Measurements from ENCODE around the gene TRHDE. TPM values are rescaled to one million over a fixed set of nuclear protein-coding genes. Genes with fewer than 3 reads are reported as not detected.

Gene TRHDE
- total RNA-seq, 1 donor from 2014 or later = 34.9 TPM

- intact Hi-C loops (cut with DNase I) = no loop called here
- no peak overlapping the region for H3K27ac ChIP-seq
These were observed 108.3 kb downstream of the TRHDE start for GRCh38 chr12:72380441-72380840.

GRCh38 chr12:72388322-72388721, 116.2 kb downstream of the TRHDE start:
- H3K9me3 ChIP-seq = no peaks in the 10 kb centered on the region
- DNase-seq (ENCODE audit: extremely low spot score in 2 of 2) = no peak
- intact Hi-C loops (cut with DNase I) = no loop called here
- no peak overlapping the region for H3K4me3 ChIP-seq
- H3K27ac ChIP-seq = no peak overlapping the region
- no peaks in the 10 kb centered on the region for H3K27me3 ChIP-seq
- H3K4me1 ChIP-seq = no peaks in the 10 kb centered on the region
- no peaks in the 10 kb centered on the region for H3K36me3 ChIP-seq
- TF ChIP-seq POLR2AphosphoS5 (IDR thresholded peaks at IDR 0.05; ENCODE audit: insufficient read depth in 1 of 2, low read depth in 1 of 2) (no peak), POLR2A (IDR thresholded peaks at IDR 0.05) (no peak), CTCF (IDR thresholded peaks at IDR 0.05) (no peak)

More at GRCh38 chr12:72380441-72380840, 108.3 kb downstream of the TRHDE start:
- H3K4me3 ChIP-seq = no peak overlapping the region
- H3K27me3 ChIP-seq = no peaks in the 10 kb centered on the region
- no peak for DNase-seq (ENCODE audit: extremely low spot score in 2 of 2)
- TF ChIP-seq POLR2AphosphoS5 (IDR thresholded peaks at IDR 0.05; ENCODE audit: insufficient read depth in 1 of 2, low read depth in 1 of 2) (no peak), CTCF (IDR thresholded peaks at IDR 0.05) (no peak), POLR2A (IDR thresholded peaks at IDR 0.05) (no peak)
- H3K36me3 ChIP-seq = no peaks in the 10 kb centered on the region
- H3K4me1 ChIP-seq = no peaks in the 10 kb centered on the region
- no peaks in the 10 kb centered on the region for H3K9me3 ChIP-seq

GRCh38 chr12:72390146-72390545, 118.0 kb downstream of the TRHDE start:
- H3K4me1 ChIP-seq = no peaks in the 10 kb centered on the region
- H3K36me3 ChIP-seq = no peaks in the 10 kb centered on the region
- H3K9me3 ChIP-seq = no peaks in the 10 kb centered on the region
- H3K27me3 ChIP-seq = no peaks in the 10 kb centered on the region
- DNase-seq (ENCODE audit: extremely low spot score in 2 of 2) = no peak
- H3K4me3 ChIP-seq = no peak overlapping the region
- no peak for TF ChIP-seq POLR2AphosphoS5 (IDR thresholded peaks at IDR 0.05; ENCODE audit: insufficient read depth in 1 of 2, low read depth in 1 of 2)
- no peak for TF ChIP-seq CTCF (IDR thresholded peaks at IDR 0.05)
- TF ChIP-seq POLR2A (IDR thresholded peaks at IDR 0.05) = no peak
- no peak overlapping the region for H3K27ac ChIP-seq
- intact Hi-C loops (cut with DNase I) = no loop called here

- no peak for TF ChIP-seq POLR2AphosphoS5 (IDR thresholded peaks at IDR 0.05; ENCODE audit: insufficient read depth in 1 of 2, low read depth in 1 of 2)
- TF ChIP-seq POLR2A (IDR thresholded peaks at IDR 0.05) = no peak
- TF ChIP-seq CTCF (IDR thresholded peaks at IDR 0.05) = no peak
- no peaks in the 10 kb centered on the region for H3K27me3 ChIP-seq
- no peaks in the 10 kb centered on the region for H3K9me3 ChIP-seq
- intact Hi-C loops (cut with DNase I) = no loop called here
- H3K36me3 ChIP-seq = no peaks in the 10 kb centered on the region
- H3K27ac ChIP-seq = no peak overlapping the region
- no peak overlapping the region for H3K4me3 ChIP-seq
- no peak for DNase-seq (ENCODE audit: extremely low spot score in 2 of 2)
- no peaks in the 10 kb centered on the region for H3K4me1 ChIP-seq
These were observed 133.9 kb downstream of the TRHDE start for GRCh38 chr12:72406111-72406510.

GRCh38 chr12:72432037-72432604, 160.0 kb downstream of the TRHDE start:
- H3K36me3 ChIP-seq = no peaks in the 10 kb centered on the region
- no peak for TF ChIP-seq CTCF (IDR thresholded peaks at IDR 0.05)
- TF ChIP-seq POLR2AphosphoS5 (IDR thresholded peaks at IDR 0.05; ENCODE audit: insufficient read depth in 1 of 2, low read depth in 1 of 2) = no peak
- TF ChIP-seq POLR2A (IDR thresholded peaks at IDR 0.05) = no peak
- intact Hi-C loops (cut with DNase I) = no loop called here
- H3K4me3 ChIP-seq = no peak overlapping the region
- no peaks in the 10 kb centered on the region for H3K9me3 ChIP-seq
- DNase-seq (ENCODE audit: extremely low spot score in 2 of 2) = no peak
- H3K27me3 ChIP-seq = no peaks in the 10 kb centered on the region
- H3K4me1 ChIP-seq = no peaks in the 10 kb centered on the region
- no peak overlapping the region for H3K27ac ChIP-seq

Data from vagina (tissue), 2 donors.